ENCODE data around the gene RAPGEF1. TPM values are rescaled to one million over a fixed set of nuclear protein-coding genes. Genes with fewer than 3 reads are reported as not detected.

RAPGEF1 gene
- total and polyA plus RNA-seq, 10 donors = 16.9 to 137 (median 104) TPM

DNA sequence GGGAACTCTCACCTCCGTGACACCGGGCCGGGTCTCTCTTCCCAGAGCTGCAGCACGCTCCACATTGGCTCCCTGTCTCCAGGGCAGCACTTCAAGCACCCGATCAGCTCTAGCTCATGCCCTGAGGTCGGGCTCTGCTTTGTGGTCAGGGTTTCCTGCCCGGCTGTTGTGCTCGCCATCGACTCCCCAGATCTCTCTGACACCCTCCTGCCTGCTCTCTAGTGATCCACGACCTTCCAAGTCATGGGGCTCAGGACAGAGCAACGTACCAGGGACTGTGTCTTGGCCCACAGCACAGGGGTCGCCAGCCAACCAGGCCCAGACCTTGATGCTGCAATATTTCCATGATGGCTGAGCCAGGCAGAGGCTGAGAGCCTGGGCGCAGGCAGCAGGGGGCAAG is 149.4 kb downstream of the RAPGEF1 start:
- H3K4me1 ChIP-seq = peaks cover 14 to 47% (median 24%) of the 10 kb centered on the region in 6 donors
- H3K9me3 ChIP-seq = no peaks in the 10 kb centered on the region
- H3K27me3 ChIP-seq (replicated peaks in 1 of 7) = no peaks in the 10 kb centered on the region
- peaks cover 0 to 88% (median 54%) of the 10 kb centered on the region in 6 donors for H3K36me3 ChIP-seq
- 34 to 77% (median 42%) methylated on average over 13 of the region's 13 CpGs for WGBS, 5 donors
- H3K27ac ChIP-seq = peak overlapping the region in 6 of 8 donors; percentile 20 to 74 (median 51)
- peak; percentile 72 for DNase-seq
- H3K4me3 ChIP-seq = no peak overlapping the region
- TF ChIP-seq POLR2AphosphoS5 (IDR thresholded peaks at IDR 0.05) (peak; percentile 20 to 42 (median 31)), POLR2A (IDR thresholded peaks at IDR 0.05) (no peak)
- TF ChIP-seq, protein P1, sequence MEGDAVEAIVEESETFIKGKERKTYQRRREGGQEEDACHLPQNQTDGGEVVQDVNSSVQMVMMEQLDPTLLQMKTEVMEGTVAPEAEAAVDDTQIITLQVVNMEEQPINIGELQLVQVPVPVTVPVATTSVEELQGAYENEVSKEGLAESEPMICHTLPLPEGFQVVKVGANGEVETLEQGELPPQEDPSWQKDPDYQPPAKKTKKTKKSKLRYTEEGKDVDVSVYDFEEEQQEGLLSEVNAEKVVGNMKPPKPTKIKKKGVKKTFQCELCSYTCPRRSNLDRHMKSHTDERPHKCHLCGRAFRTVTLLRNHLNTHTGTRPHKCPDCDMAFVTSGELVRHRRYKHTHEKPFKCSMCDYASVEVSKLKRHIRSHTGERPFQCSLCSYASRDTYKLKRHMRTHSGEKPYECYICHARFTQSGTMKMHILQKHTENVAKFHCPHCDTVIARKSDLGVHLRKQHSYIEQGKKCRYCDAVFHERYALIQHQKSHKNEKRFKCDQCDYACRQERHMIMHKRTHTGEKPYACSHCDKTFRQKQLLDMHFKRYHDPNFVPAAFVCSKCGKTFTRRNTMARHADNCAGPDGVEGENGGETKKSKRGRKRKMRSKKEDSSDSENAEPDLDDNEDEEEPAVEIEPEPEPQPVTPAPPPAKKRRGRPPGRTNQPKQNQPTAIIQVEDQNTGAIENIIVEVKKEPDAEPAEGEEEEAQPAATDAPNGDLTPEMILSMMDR (IDR thresholded peaks at IDR 0.05 in 8 of 11, conservative IDR thresholded peaks at IDR 0.05 in 3 of 11) = no peak
- intact Hi-C loops (cut with DNase I; ENCODE audit: low total_unique reads) = loop anchor here (5.0 kb wide), 1 partner anchor 157 kb away; no protein-coding TSS in a partner anchor

DNA sequence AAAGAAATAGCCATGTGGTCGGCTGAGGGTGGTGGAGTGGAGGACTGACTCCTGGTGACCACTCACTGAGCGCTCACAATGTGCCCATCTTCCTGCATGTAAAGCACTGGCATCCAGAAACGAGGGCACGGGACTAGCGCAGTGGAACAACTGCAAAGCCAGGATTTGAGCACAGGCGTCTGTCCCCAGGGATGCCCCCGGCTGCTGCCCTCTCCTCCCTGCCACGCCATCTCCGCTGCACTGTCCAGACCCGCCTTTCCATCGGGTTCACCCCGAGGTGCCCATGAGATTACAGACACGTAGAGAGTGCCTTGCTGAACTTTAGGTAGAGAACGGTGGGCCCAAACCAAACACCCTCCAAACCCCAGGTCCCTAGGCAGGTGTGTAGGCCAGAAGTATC is 149.9 kb downstream of the RAPGEF1 start:
- WGBS, 5 donors = 81 to 92% (median 88%) methylated on average over 10 to 14 of the region's 14 CpGs
- TF ChIP-seq POLR2A (IDR thresholded peaks at IDR 0.05) (no peak), POLR2AphosphoS5 (IDR thresholded peaks at IDR 0.05) (peak in 1 of 3 donors; percentile 1)
- intact Hi-C loops (cut with DNase I; ENCODE audit: low total_unique reads) = loop anchor here (5.0 kb wide), 1 partner anchor 157 kb away; no protein-coding TSS in a partner anchor
- peaks cover 0 to 88% (median 50%) of the 10 kb centered on the region in 6 donors for H3K36me3 ChIP-seq
- no peaks in the 10 kb centered on the region for H3K9me3 ChIP-seq
- peak; percentile 68 for DNase-seq
- H3K4me1 ChIP-seq = peaks cover 19 to 47% (median 28%) of the 10 kb centered on the region in 6 donors
- no peak overlapping the region for H3K4me3 ChIP-seq
- H3K27me3 ChIP-seq (replicated peaks in 1 of 7) = no peaks in the 10 kb centered on the region
- H3K27ac ChIP-seq = peak overlapping the region in 3 of 8 donors; percentile 52 to 74 (median 57)

DNA sequence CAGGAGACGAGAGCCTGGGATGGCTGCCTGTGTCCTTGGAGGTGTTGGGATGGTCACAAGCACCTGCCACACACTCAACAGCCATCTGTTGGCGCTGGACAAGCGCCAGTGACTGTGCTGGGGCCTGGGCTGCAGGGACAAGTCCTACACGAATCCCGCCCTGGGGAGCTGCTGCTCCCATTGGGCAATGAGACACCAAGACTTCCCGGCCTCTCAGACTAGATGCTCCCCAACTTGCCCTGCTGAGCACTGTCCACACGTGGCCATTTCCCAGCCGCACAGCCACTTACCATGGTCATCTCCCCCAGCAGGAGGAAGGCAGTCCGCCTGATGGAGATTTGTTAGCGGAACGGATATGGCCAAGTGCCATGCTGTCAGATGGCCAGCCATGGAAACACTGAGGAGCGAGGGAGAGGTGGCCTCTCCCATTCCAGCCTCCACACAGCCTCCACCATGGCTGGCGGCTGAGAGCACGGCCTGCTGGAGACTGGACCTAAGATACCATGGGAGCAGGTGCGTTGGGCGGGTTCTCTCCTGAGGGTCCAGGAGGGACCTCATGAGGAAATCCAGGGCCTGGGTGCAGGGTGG is 150.7 kb downstream of the RAPGEF1 start:
- 94 to 99% (median 97%) methylated on average over 8 to 16 of the region's 16 CpGs for WGBS, 5 donors
- DNase-seq = peak; percentile 67
- peaks cover 2 to 88% (median 48%) of the 10 kb centered on the region in 6 donors for H3K36me3 ChIP-seq

DNA sequence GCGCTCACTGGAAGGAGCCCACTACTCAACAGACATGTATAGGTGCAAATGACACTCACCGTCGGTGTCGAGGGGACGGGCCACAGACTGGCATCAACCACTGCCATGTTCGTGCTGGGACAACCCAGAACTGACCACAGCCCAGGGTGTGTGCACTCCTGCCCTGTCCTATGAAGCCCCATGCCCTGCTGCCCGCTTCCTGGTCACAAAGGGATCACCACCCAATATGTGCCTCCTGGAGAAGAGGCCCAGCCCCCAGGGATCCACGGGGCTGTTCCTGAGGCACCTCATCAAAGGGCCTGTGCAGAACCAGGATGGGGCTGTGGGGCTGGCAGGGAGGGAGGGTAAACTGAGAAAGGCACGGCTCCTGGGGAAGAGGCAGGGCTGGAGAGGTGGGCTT is 151.5 kb downstream of the RAPGEF1 start:
- peaks cover 8 to 88% (median 49%) of the 10 kb centered on the region in 6 donors for H3K36me3 ChIP-seq
- no peak overlapping the region for H3K27ac ChIP-seq
- no peaks in the 10 kb centered on the region for H3K9me3 ChIP-seq
- no peak overlapping the region for H3K4me3 ChIP-seq
- intact Hi-C loops (cut with DNase I; ENCODE audit: low total_unique reads) = no loop called here
- H3K27me3 ChIP-seq (replicated peaks in 1 of 7) = no peaks in the 10 kb centered on the region
- DNase-seq = no peak
- 88 to 99% (median 97%) methylated on average over 8 to 9 of the region's 9 CpGs for WGBS, 5 donors
- peaks cover 28 to 56% (median 41%) of the 10 kb centered on the region in 6 donors for H3K4me1 ChIP-seq
- TF ChIP-seq POLR2AphosphoS5 (IDR thresholded peaks at IDR 0.05) = no peak
- TF ChIP-seq POLR2A (IDR thresholded peaks at IDR 0.05) = no peak
- TF ChIP-seq, protein P1 (IDR thresholded peaks at IDR 0.05 in 8 of 11, conservative IDR thresholded peaks at IDR 0.05 in 3 of 11) = no peak

More for the DNA sequence above, 150.7 kb downstream of the RAPGEF1 start:
- no peak overlapping the region for H3K4me3 ChIP-seq
- H3K4me1 ChIP-seq = peaks cover 27 to 55% (median 36%) of the 10 kb centered on the region in 6 donors
- H3K27ac ChIP-seq = no peak overlapping the region
- peak in 2 of 3 donors; percentile 7 to 43 for TF ChIP-seq POLR2AphosphoS5 (IDR thresholded peaks at IDR 0.05)
- no peak for TF ChIP-seq POLR2A (IDR thresholded peaks at IDR 0.05)
- TF ChIP-seq, protein P1 (IDR thresholded peaks at IDR 0.05 in 8 of 11, conservative IDR thresholded peaks at IDR 0.05 in 3 of 11) = no peak
- no peaks in the 10 kb centered on the region for H3K27me3 ChIP-seq (replicated peaks in 1 of 7)
- no peaks in the 10 kb centered on the region for H3K9me3 ChIP-seq
- intact Hi-C loops (cut with DNase I; ENCODE audit: low total_unique reads) = no loop called here

All from spleen (tissue), 11 donors.